IMR-90 (cell line): ENCODE results near the gene STXBP6. TPM values are rescaled to one million over a fixed set of nuclear protein-coding genes. Genes with fewer than 3 reads are reported as not detected.

Experiments used
- ATAC-seq: fragments of 200-7000 bp; cut with Tn5 transposase; 2 replicates; pipeline ENCODE4 v1.9.1; 2020; ENCODE audit warnings: low read depth, mild to moderate bottlenecking, moderate library complexity
- BruUV-seq: library from RNA; stranded (reverse); fragments of 400-500 nt; replicated peaks from 2 replicates; lab custom pipeline; 2021; lab: Mats Ljungman, UMichigan
- CTCF ChIA-PET: fragments of 300-600 bp; formaldehyde crosslinking; extraction: SDS; loops from one replicate; lab custom pipeline; 2021; ENCODE audit warnings: antibody characterized with exemption; lab: Yijun Ruan, JAX
- POLR2A ChIA-PET: fragments of 300-600 bp; sonication (Branson Sonifier 250); formaldehyde crosslinking; loops from one replicate; lab custom pipeline; 2022; ENCODE audit warnings: antibody characterized with exemption; ENCODE audit not compliant: unreplicated experiment; lab: Charles Lee
- DNase-seq: peaks from one replicate; pipeline ENCODE4 v3.0.0; 2013
- H2AFZ ChIP-seq: replicated peaks from 2 replicates; pipeline ENCODE3; 2013; ENCODE audit warnings: low read length, mild to moderate bottlenecking; ENCODE audit not compliant: poor library complexity
- H2AK5ac ChIP-seq: 2 replicates; pipeline ENCODE4 v1.6.1; 2013; ENCODE audit warnings: low read depth, low read length, inconsistent platforms
- H2AK9ac ChIP-seq: replicated peaks from 2 replicates; pipeline ENCODE3; 2013; ENCODE audit warnings: mild to moderate bottlenecking, low read depth, low read length, moderate library complexity; ENCODE audit not compliant: poor library complexity
- H2BK120ac ChIP-seq: 2 replicates; pipeline ENCODE4 v1.6.1; 2013; ENCODE audit warnings: low read depth, low read length, inconsistent platforms
- H2BK15ac ChIP-seq: 3 replicates; pipeline ENCODE4 v1.6.1; 2013; ENCODE audit warnings: low read depth, low read length, inconsistent platforms
- H2BK20ac ChIP-seq: 2 replicates; pipeline ENCODE4 v1.6.1; 2013; ENCODE audit warnings: low read depth, mild to moderate bottlenecking, inconsistent platforms, low read length, moderate library complexity
- H2BK5ac ChIP-seq: 2 replicates; pipeline ENCODE4 v1.6.1; 2013; ENCODE audit warnings: mild to moderate bottlenecking, low read depth, low read length, inconsistent platforms; ENCODE audit not compliant: poor library complexity, severe bottlenecking
- H3K14ac ChIP-seq: replicated peaks from 2 replicates; pipeline ENCODE4 v1.6.1; 2013; ENCODE audit warnings: low read depth, low read length, inconsistent platforms
- H3K18ac ChIP-seq: 2 replicates; pipeline ENCODE4 v1.6.1; 2013; ENCODE audit warnings: low read depth, low read length, control low read depth
- H3K23ac ChIP-seq: 2 replicates; pipeline ENCODE4 v1.6.1; 2013; ENCODE audit warnings: low read depth, low read length, inconsistent platforms
- H3K27ac ChIP-seq: 2 replicates; pipeline ENCODE4 v1.5.1; 2013; ENCODE audit warnings: mild to moderate bottlenecking, control low read depth, low read length; ENCODE audit not compliant: insufficient read depth
- H3K27me3 ChIP-seq: 2 replicates; pipeline ENCODE4 v1.6.1; 2013; ENCODE audit warnings: low read length; ENCODE audit not compliant: control insufficient read depth, insufficient read depth
- H3K36me3 ChIP-seq: 2 replicates; pipeline ENCODE4 v1.6.1; 2013; ENCODE audit warnings: low read length, mixed read lengths; ENCODE audit not compliant: control insufficient read depth, insufficient read depth
- H3K4ac ChIP-seq: 2 replicates; pipeline ENCODE4 v1.6.1; 2013; ENCODE audit warnings: low read depth, low read length, inconsistent platforms
- H3K4me1 ChIP-seq: 2 replicates; pipeline ENCODE4 v1.6.1; 2013; ENCODE audit warnings: low read length, mixed read lengths; ENCODE audit not compliant: control insufficient read depth, insufficient read depth
- H3K4me2 ChIP-seq: 2 replicates; pipeline ENCODE4 v1.6.1; 2013; ENCODE audit warnings: low read depth, mild to moderate bottlenecking, control low read depth, low read length, moderate library complexity
- H3K4me3 ChIP-seq: 2 replicates; pipeline ENCODE4 v1.5.1; 2013; ENCODE audit warnings: low read depth, mild to moderate bottlenecking, control low read depth, low read length, moderate library complexity; ENCODE audit not compliant: insufficient read depth
- H3K56ac ChIP-seq: 2 replicates; pipeline ENCODE4 v1.6.1; 2013; ENCODE audit warnings: low read length, inconsistent platforms; ENCODE audit not compliant: insufficient read depth; ENCODE audit errors: extremely low read depth
- H3K79me1 ChIP-seq, 2 experiments: 2 replicates each; pipeline ENCODE4 v1.6.1; 2013; ENCODE audit warnings: low read length in 2 of 2, inconsistent platforms in 1 of 2, low read depth in 1 of 2
- H3K9ac ChIP-seq: 2 replicates; pipeline ENCODE4 v1.6.1; 2013; ENCODE audit warnings: low read depth, low read length, control low read depth
- H3K9me1 ChIP-seq: 2 replicates; pipeline ENCODE4 v1.6.1; 2013; ENCODE audit warnings: low read length, inconsistent platforms; ENCODE audit not compliant: insufficient read depth
- H3K9me3 ChIP-seq: 2 replicates; pipeline ENCODE4 v1.6.1; 2013; ENCODE audit warnings: low read length; ENCODE audit not compliant: control insufficient read depth, insufficient read depth
- H4K20me1 ChIP-seq: 2 replicates; pipeline ENCODE4 v1.6.1; 2013; ENCODE audit warnings: low read length, inconsistent platforms; ENCODE audit not compliant: insufficient read depth
- H4K5ac ChIP-seq: 2 replicates; pipeline ENCODE4 v1.6.1; 2013; ENCODE audit warnings: mild to moderate bottlenecking, low read depth, low read length, control low read depth
- H4K8ac ChIP-seq, 2 experiments: 2 replicates each; pipeline ENCODE4 v1.6.1; 2013; ENCODE audit warnings: low read depth in 2 of 2, low read length in 2 of 2, control low read depth in 1 of 2, inconsistent platforms in 1 of 2
- H4K91ac ChIP-seq: 2 replicates; pipeline ENCODE4 v1.6.1; 2013; ENCODE audit warnings: low read depth, low read length, inconsistent platforms; ENCODE audit not compliant: insufficient read depth
- CEBPB ChIP-seq: IDR thresholded peaks from 2 replicates; pipeline ENCODE4 v1.6.1; 2012; ENCODE audit warnings: low read depth, low read length, improper control_type of control experiment
- CHD1 ChIP-seq: IDR thresholded peaks from 2 replicates; pipeline ENCODE4 v1.6.1; 2012; ENCODE audit warnings: low read depth, low read length, improper control_type of control experiment
- CTCF ChIP-seq: conservative IDR thresholded peaks from 2 replicates; pipeline ENCODE4 v1.5.1; 2012; ENCODE audit warnings: mild to moderate bottlenecking, low read depth, low read length, improper control_type of control experiment
- MAFK ChIP-seq: IDR thresholded peaks from 2 replicates; pipeline ENCODE4 v1.6.1; 2012; ENCODE audit warnings: low read depth, low read length, improper control_type of control experiment
- MAZ ChIP-seq: IDR thresholded peaks from 2 replicates; pipeline ENCODE4 v1.6.1; 2012; ENCODE audit warnings: low read depth, mild to moderate bottlenecking, low read length, improper control_type of control experiment, moderate library complexity, borderline replicate concordance
- NFE2L2 ChIP-seq: fragments of 150-350 bp; IDR thresholded peaks from 2 replicates; pipeline ENCODE4 v1.6.1; 2016; ENCODE audit warnings: low read depth, mild to moderate bottlenecking, low read length
- POLR2A ChIP-seq: IDR thresholded peaks from 2 replicates; pipeline ENCODE4 v1.6.1; 2012; ENCODE audit warnings: mild to moderate bottlenecking, low read depth, low read length
- RAD21 ChIP-seq: IDR thresholded peaks from 2 replicates; pipeline ENCODE4 v1.6.1; 2012; ENCODE audit warnings: low read length, improper control_type of control experiment
- RCOR1 ChIP-seq: IDR thresholded peaks from 2 replicates; pipeline ENCODE4 v1.6.1; 2012; ENCODE audit warnings: mild to moderate bottlenecking, low read length, improper control_type of control experiment; ENCODE audit not compliant: insufficient replicate concordance
- RFX5 ChIP-seq: IDR thresholded peaks from 2 replicates; pipeline ENCODE4 v1.8.0; 2012; ENCODE audit warnings: low read depth, mild to moderate bottlenecking, low read length, moderate library complexity
- USF2 ChIP-seq: fragments of 150-350 bp; IDR thresholded peaks from 2 replicates; pipeline ENCODE4 v1.6.1; 2017; ENCODE audit warnings: mild to moderate bottlenecking, antibody characterized with exemption, low read length, low read depth
- WGBS, 2 experiments: methylation state at CpG; one replicate each; pipeline versions ENCODE4 v1.1.5 to v1.1.7; 2013; ENCODE audit warnings: missing lambda C conversion rate in 2 of 2; ENCODE audit not compliant: insufficient read length in 1 of 2; ENCODE audit errors: extremely low coverage in 2 of 2; 5-methylcytosine and 5-hydroxymethylcytosine counted together
- dilution Hi-C: fragments of 300-500 bp; cut with HindIII; formaldehyde crosslinking; loops from one replicate; pipeline ENCODE4 v1.14.3; 2018; ENCODE audit warnings: low sequenced_read_pairs; ENCODE audit not compliant: unreplicated experiment
- in situ Hi-C: fragments of 300-500 bp; cut with MboI; formaldehyde crosslinking; loops from 3 replicates; pipeline ENCODE4 v1.14.3; 2019; ENCODE audit warnings: low sequenced_read_pairs, inconsistent platforms, mixed read lengths
- intact Hi-C: fragments of 100-400 bp; cut with micrococcal nuclease; formaldehyde crosslinking; loops from 2 replicates; pipeline ENCODE4 v1.10.0; 2022
- polyA plus RNA-seq, 3 experiments: library from polyadenylated mRNA; depleted of rRNA; stranded (reverse); fragments of >200 nt; gene quantifications; 2 replicates each; pipeline ENCODE4 v1.2.3, GENCODE V29; 2012; ENCODE audit warnings: low replicate concordance in 1 of 3
- total RNA-seq: library from RNA; depleted of rRNA; stranded (reverse); fragments of >200 nt; gene quantifications from 2 replicates; pipeline ENCODE4 v1.2.3, GENCODE V29; 2012

Gene STXBP6
- total and polyA plus RNA-seq, 2 of the 4 experiments (the other 2 are of a cell fraction) = 14.2 to 14.3 TPM

- Histone ChIP-seq H2BK15ac (no peak overlapping the region), H4K8ac (no peak overlapping the region), H3K14ac (no peak overlapping the region), H3K56ac (no peak overlapping the region), H2BK5ac (no peak overlapping the region), H3K23ac (no peak overlapping the region), H2BK120ac (no peak overlapping the region), H3K9ac (no peak overlapping the region), H3K4me2 (no peak overlapping the region), H2AK5ac (no peak overlapping the region), H3K9me1 (no peaks in the 10 kb centered on the region), H4K91ac (no peak overlapping the region), H2BK20ac (no peak overlapping the region), H3K36me3 (no peaks in the 10 kb centered on the region), H3K27ac (no peak overlapping the region), H3K4me3 (no peak overlapping the region), H3K4me1 (0 out of 2 replicates have a peak, but pooled peaks cover 1% of the 10 kb centered on the region), H3K9me3 (no peaks in the 10 kb centered on the region), H4K5ac (no peak overlapping the region), H3K4ac (no peak overlapping the region), H2AFZ (no peak overlapping the region), H3K18ac (no peak overlapping the region), H3K79me1 (no peaks in the 10 kb centered on the region), H2AK9ac (no peak overlapping the region), H3K27me3 (no peaks in the 10 kb centered on the region), H4K20me1 (no peaks in the 10 kb centered on the region)
- POLR2A ChIA-PET = no interaction called here
- TF ChIP-seq RFX5 (no peak), POLR2A (no peak), RCOR1 (no peak), CHD1 (no peak), RAD21 (no peak), NFE2L2 (no peak), MAZ (no peak), CEBPB (no peak), CTCF (no peak), USF2 (no peak), MAFK (no peak)
- ATAC-seq = no peak
- intact Hi-C loops = no loop called here
- CTCF ChIA-PET = no interaction called here
- no CpG with 5 or more reads among the region's 4 CpGs for WGBS, 2 experiments
- DNase-seq = no peak
- dilution Hi-C loops = no loop called here
- no TSS peak for BruUV-seq
- in situ Hi-C loops = no loop called here
Observed at GRCh38 chr14:24858052-24858451, 191.9 kb downstream of the STXBP6 start.
